ENCODE data around the gene CPLX3. TPM values are rescaled to one million over a fixed set of nuclear protein-coding genes. Genes with fewer than 3 reads are reported as not detected.

The CPLX3 gene
- total and polyA plus RNA-seq, 10 of the 15 experiments (the other 5 are each of a cell fraction or from before 2014, with no cell fraction given): 0.02 to 0.04 TPM; not detected in 8

- H3K4me3 ChIP-seq: no peak overlapping the region
- POLR2A ChIA-PET: no interaction called here
- DNase-seq (ENCODE audit: low read depth, low spot score): no peak
- ATAC-seq: 0 out of 3 replicates have a peak, but pooled peaks have one; percentile 16
- no peak overlapping the region for H2AFZ ChIP-seq (ENCODE audit: control insufficient read depth, low read depth, low read length)
- RAD21 ChIA-PET (ENCODE audit: unreplicated experiment): interaction anchor here (0.6 to 2.5 kb wide), 2 partner anchors 66 to 205 kb away, joined by 3 to 17 read pairs; no protein-coding TSS in a partner anchor
- SMC1A ChIA-PET (ENCODE audit: uncharacterized antibody, unreplicated experiment): interaction anchor here (3.0 kb wide), 1 partner anchor 67 kb away, joined by 16 read pairs; no protein-coding TSS in a partner anchor
- no peaks in the 10 kb centered on the region for H3K9me3 ChIP-seq (replicated peaks; ENCODE audit: control insufficient read depth, insufficient read depth, low read length)
- H3K36me3 ChIP-seq (ENCODE audit: control insufficient read depth in 2 of 2, insufficient read depth in 2 of 2, low read length in 1 of 2): no peaks in the 10 kb centered on the region
- WGBS (ENCODE audit: insufficient coverage, insufficient replicate concordance, low lambda C conversion rate, missing lambda C conversion rate): 84% methylated on average over 14 of the region's 15 CpGs
- no peaks in the 10 kb centered on the region for H4K20me1 ChIP-seq (ENCODE audit: control insufficient read depth, insufficient read depth)
- H3K27me3 ChIP-seq (replicated peaks in 1 of 2; ENCODE audit: control insufficient read depth in 2 of 2, insufficient read depth in 2 of 2, low read length in 1 of 2): no peaks in the 10 kb centered on the region
- BruUV-seq (replicated peaks): no TSS peak
- H3K4me1 ChIP-seq (ENCODE audit: control insufficient read depth, insufficient read depth, low read length): peaks cover 4% of the 10 kb centered on the region
- CTCF ChIA-PET: interaction anchor here (0.6 to 4.5 kb wide), 9 partner anchors 33 to 203 kb away, joined by 3 to 30 read pairs (median 4); no protein-coding TSS in a partner anchor
- in situ Hi-C loops (cut with MboI): no loop called here
- no peak overlapping the region for H3K4me2 ChIP-seq (ENCODE audit: control insufficient read depth, insufficient read depth)
- intact Hi-C loops (cut with micrococcal nuclease; ENCODE audit: unreplicated experiment): loop anchor here (5.0 kb wide), 1 partner anchor 200 kb away; no protein-coding TSS in a partner anchor
- H3K79me2 ChIP-seq (ENCODE audit: control insufficient read depth, insufficient read depth, low read length): peaks cover 3% of the 10 kb centered on the region; the same call in 1 of the 2 replicates
- no peak overlapping the region for H3K9ac ChIP-seq (ENCODE audit: control insufficient read depth, insufficient read depth, low read length)
- TF ChIP-seq, protein P1, sequence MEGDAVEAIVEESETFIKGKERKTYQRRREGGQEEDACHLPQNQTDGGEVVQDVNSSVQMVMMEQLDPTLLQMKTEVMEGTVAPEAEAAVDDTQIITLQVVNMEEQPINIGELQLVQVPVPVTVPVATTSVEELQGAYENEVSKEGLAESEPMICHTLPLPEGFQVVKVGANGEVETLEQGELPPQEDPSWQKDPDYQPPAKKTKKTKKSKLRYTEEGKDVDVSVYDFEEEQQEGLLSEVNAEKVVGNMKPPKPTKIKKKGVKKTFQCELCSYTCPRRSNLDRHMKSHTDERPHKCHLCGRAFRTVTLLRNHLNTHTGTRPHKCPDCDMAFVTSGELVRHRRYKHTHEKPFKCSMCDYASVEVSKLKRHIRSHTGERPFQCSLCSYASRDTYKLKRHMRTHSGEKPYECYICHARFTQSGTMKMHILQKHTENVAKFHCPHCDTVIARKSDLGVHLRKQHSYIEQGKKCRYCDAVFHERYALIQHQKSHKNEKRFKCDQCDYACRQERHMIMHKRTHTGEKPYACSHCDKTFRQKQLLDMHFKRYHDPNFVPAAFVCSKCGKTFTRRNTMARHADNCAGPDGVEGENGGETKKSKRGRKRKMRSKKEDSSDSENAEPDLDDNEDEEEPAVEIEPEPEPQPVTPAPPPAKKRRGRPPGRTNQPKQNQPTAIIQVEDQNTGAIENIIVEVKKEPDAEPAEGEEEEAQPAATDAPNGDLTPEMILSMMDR (IDR thresholded peaks at IDR 0.05 in 2 of 3, conservative IDR thresholded peaks at IDR 0.05 in 1 of 3; ENCODE audit: control insufficient read depth in 2 of 3, extremely low read depth in 1 of 3, insufficient read depth in 1 of 3, low read depth in 3 of 3, low read length in 3 of 3): peak; percentile 7 to 24 (median 24); a peak in 4 of 6 replicates
- TF ChIP-seq HDAC2 (IDR thresholded peaks at IDR 0.05): no peak
- no peak overlapping the region for H3K27ac ChIP-seq (ENCODE audit: control insufficient read depth, insufficient read depth)
- FAIRE-seq: no peak
These were observed 11.2 kb downstream of the CPLX3 start for GRCh38 chr15:74837482-74838136.

- intact Hi-C loops (cut with micrococcal nuclease; ENCODE audit: unreplicated experiment): loop anchor here (5.0 kb wide), 1 partner anchor 201 kb away; no protein-coding TSS in a partner anchor
- no peak overlapping the region for H3K27ac ChIP-seq (ENCODE audit: control insufficient read depth, insufficient read depth)
- ChIA-PET SMC1A (ENCODE audit: uncharacterized antibody, unreplicated experiment) (interaction anchor here (0.8 kb wide), 1 partner anchor 67 kb away, joined by 3 read pairs; no protein-coding TSS in a partner anchor), RAD21 (ENCODE audit: unreplicated experiment) (interaction anchor here (0.8 kb wide), 1 partner anchor 69 kb away, joined by 3 read pairs; the partner anchor contains the start of gene FAM219B), CTCF (interaction anchor here (0.6 to 4.5 kb wide), 7 partner anchors 34 to 203 kb away, joined by 3 to 30 read pairs (median 4); no protein-coding TSS in a partner anchor), POLR2A (interaction anchor here (0.6 kb wide), 1 partner anchor 109 kb away, joined by 8 read pairs; no protein-coding TSS in a partner anchor)
- no TSS peak for BruUV-seq (replicated peaks)
- WGBS (ENCODE audit: insufficient coverage, insufficient replicate concordance, low lambda C conversion rate, missing lambda C conversion rate): 88% methylated on average over 10 of the region's 10 CpGs
- H3K9ac ChIP-seq (ENCODE audit: control insufficient read depth, insufficient read depth, low read length): no peak overlapping the region
- H4K20me1 ChIP-seq (ENCODE audit: control insufficient read depth, insufficient read depth): no peaks in the 10 kb centered on the region
- H3K4me1 ChIP-seq (ENCODE audit: control insufficient read depth, insufficient read depth, low read length): peaks cover 4% of the 10 kb centered on the region
- no peaks in the 10 kb centered on the region for H3K36me3 ChIP-seq (ENCODE audit: control insufficient read depth in 2 of 2, insufficient read depth in 2 of 2, low read length in 1 of 2)
- H3K79me2 ChIP-seq (ENCODE audit: control insufficient read depth, insufficient read depth, low read length): peaks cover 3% of the 10 kb centered on the region; the same call in 1 of the 2 replicates
- no peak overlapping the region for H2AFZ ChIP-seq (ENCODE audit: control insufficient read depth, low read depth, low read length)
- in situ Hi-C loops (cut with MboI): no loop called here
- no peaks in the 10 kb centered on the region for H3K27me3 ChIP-seq (replicated peaks in 1 of 2; ENCODE audit: control insufficient read depth in 2 of 2, insufficient read depth in 2 of 2, low read length in 1 of 2)
- DNase-seq (ENCODE audit: low read depth, low spot score): no peak
- no peak overlapping the region for H3K4me3 ChIP-seq
- ATAC-seq: no peak
- no peak overlapping the region for H3K4me2 ChIP-seq (ENCODE audit: control insufficient read depth, insufficient read depth)
- H3K9me3 ChIP-seq (replicated peaks; ENCODE audit: control insufficient read depth, insufficient read depth, low read length): no peaks in the 10 kb centered on the region
- no peak for FAIRE-seq
- TF ChIP-seq KDM1A (IDR thresholded peaks at IDR 0.05; ENCODE audit: borderline replicate concordance): no peak
- no peak for TF ChIP-seq EP300 (IDR thresholded peaks at IDR 0.05; ENCODE audit: borderline replicate concordance in 1 of 2, control insufficient read depth in 1 of 2, low read depth in 2 of 2, low read length in 2 of 2)
- TF ChIP-seq NFYA (IDR thresholded peaks at IDR 0.05; ENCODE audit: borderline replicate concordance, low read depth, low read length): no peak
- TF ChIP-seq ETV6 (conservative IDR thresholded peaks at IDR 0.05 in 1 of 2, IDR thresholded peaks at IDR 0.05 in 1 of 2; ENCODE audit: borderline replicate concordance in 1 of 2, low read depth in 1 of 2): no peak
- TF ChIP-seq ZSCAN29 (IDR thresholded peaks at IDR 0.05): no peak
These were observed 11.7 kb downstream of the CPLX3 start for GRCh38 chr15:74838137-74838516.

Measured in GM12878 (cell line).